ENCODE results near the gene SLC36A1.

DNA sequence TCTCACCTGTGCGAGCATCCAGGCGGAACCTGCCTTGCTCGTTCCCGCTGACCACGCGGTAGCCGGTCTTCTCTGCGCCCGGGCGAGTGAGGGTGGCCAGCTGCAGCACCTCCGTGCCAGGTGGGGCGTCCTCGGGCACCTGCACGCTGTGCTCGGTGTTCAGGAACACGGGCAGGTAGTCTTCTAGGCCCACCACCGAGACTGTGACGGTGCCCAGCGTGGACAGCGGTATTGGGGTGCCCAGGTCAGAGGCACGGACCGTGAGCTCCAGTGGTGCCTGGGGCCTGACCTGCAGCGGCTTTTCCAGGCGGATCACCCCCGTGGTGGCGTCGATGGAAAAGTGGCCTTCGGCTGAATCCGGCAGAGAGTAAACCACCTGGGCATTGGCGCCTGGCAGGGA, 84.2 kb downstream of the SLC36A1 start:
- TF ChIP-seq, protein P1, sequence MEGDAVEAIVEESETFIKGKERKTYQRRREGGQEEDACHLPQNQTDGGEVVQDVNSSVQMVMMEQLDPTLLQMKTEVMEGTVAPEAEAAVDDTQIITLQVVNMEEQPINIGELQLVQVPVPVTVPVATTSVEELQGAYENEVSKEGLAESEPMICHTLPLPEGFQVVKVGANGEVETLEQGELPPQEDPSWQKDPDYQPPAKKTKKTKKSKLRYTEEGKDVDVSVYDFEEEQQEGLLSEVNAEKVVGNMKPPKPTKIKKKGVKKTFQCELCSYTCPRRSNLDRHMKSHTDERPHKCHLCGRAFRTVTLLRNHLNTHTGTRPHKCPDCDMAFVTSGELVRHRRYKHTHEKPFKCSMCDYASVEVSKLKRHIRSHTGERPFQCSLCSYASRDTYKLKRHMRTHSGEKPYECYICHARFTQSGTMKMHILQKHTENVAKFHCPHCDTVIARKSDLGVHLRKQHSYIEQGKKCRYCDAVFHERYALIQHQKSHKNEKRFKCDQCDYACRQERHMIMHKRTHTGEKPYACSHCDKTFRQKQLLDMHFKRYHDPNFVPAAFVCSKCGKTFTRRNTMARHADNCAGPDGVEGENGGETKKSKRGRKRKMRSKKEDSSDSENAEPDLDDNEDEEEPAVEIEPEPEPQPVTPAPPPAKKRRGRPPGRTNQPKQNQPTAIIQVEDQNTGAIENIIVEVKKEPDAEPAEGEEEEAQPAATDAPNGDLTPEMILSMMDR (IDR thresholded peaks at IDR 0.05), result no peak
- TF ChIP-seq POLR2A (IDR thresholded peaks at IDR 0.05), result no peak
